HepG2 (cell line): Measurements from ENCODE around the gene FBXO33. TPM values are rescaled to one million over a fixed set of nuclear protein-coding genes. Genes with fewer than 3 reads are reported as not detected.

ENCODE experiments used
- AGO1 ChIP-seq: fragments of 200-400 bp; formaldehyde crosslinking; IDR thresholded peaks from 2 replicates; pipeline ENCODE4 v1.6.1; 2017; ENCODE audit warnings: mild to moderate bottlenecking, low read depth, low read length, moderate library complexity; ENCODE audit not compliant: poor library complexity, severe bottlenecking
- E2F1 ChIP-seq: sonication (generic); formaldehyde crosslinking; IDR thresholded peaks from 2 replicates; pipeline ENCODE4 v1.5.0; 2020; ENCODE audit warnings: missing genetic modification reagents
- EEA1 ChIP-seq: sonication (generic); formaldehyde crosslinking; IDR thresholded peaks from 2 replicates; pipeline ENCODE4 v1.5.1; 2020; ENCODE audit warnings: mild to moderate bottlenecking, missing genetic modification reagents, borderline replicate concordance
- GZF1 ChIP-seq: sonication (generic); formaldehyde crosslinking; IDR thresholded peaks from 2 replicates; pipeline ENCODE4 v1.5.1; 2020; ENCODE audit warnings: mild to moderate bottlenecking, missing genetic modification reagents
- HMGA1 ChIP-seq: sonication (generic); formaldehyde crosslinking; conservative IDR thresholded peaks from 2 replicates; pipeline ENCODE4 v1.4.0; 2020; ENCODE audit warnings: missing genetic modification reagents
- HNF4G ChIP-seq, 2 experiments: sonication (generic) in 1 of 2; formaldehyde crosslinking in 1 of 2; IDR thresholded peaks; 2 replicates each; pipeline versions ENCODE4 v1.4.0 to v1.6.1; 2011 to 2020; ENCODE audit warnings: borderline replicate concordance in 2 of 2, low read depth in 2 of 2, mild to moderate bottlenecking in 2 of 2, low read length in 1 of 2, missing genetic modification reagents in 1 of 2, moderate library complexity in 1 of 2
- KDM1A ChIP-seq: IDR thresholded peaks from 2 replicates; pipeline ENCODE4 v1.6.1; 2016; ENCODE audit warnings: missing compliant biosample characterization
- NR3C1 ChIP-seq: sonication (generic); formaldehyde crosslinking; IDR thresholded peaks from 2 replicates; pipeline ENCODE4 v1.4.0; 2020; ENCODE audit warnings: missing genetic modification reagents
- PREB ChIP-seq: sonication (generic); formaldehyde crosslinking; IDR thresholded peaks from 2 replicates; pipeline ENCODE4 v1.4.0; 2020; ENCODE audit warnings: missing genetic modification reagents
- SMAD3 ChIP-seq: sonication (generic); formaldehyde crosslinking; IDR thresholded peaks from 2 replicates; pipeline ENCODE4 v1.4.0; 2020; ENCODE audit warnings: missing genetic modification reagents
- TMF1 ChIP-seq: sonication (generic); formaldehyde crosslinking; IDR thresholded peaks from 2 replicates; pipeline ENCODE4 v1.8.1; 2022; ENCODE audit warnings: low read depth, missing genetic modification reagents
- YY1 ChIP-seq: IDR thresholded peaks from 2 replicates; pipeline ENCODE4 v1.6.1; 2011; ENCODE audit warnings: low read length, low read depth, moderate library complexity, mild to moderate bottlenecking; ENCODE audit not compliant: insufficient read depth, insufficient replicate concordance
- ZBTB25 ChIP-seq: IDR thresholded peaks from 2 replicates; pipeline ENCODE4 v1.6.1; 2018; ENCODE audit warnings: missing genetic modification reagents
- ZKSCAN8 ChIP-seq: IDR thresholded peaks from 2 replicates; pipeline ENCODE4 v1.6.1; 2016; ENCODE audit warnings: borderline replicate concordance, missing genetic modification reagents, missing compliant biosample characterization
- ZNF589 ChIP-seq: sonication (generic); formaldehyde crosslinking; conservative IDR thresholded peaks from 2 replicates; pipeline ENCODE4 v1.8.0; 2022; ENCODE audit warnings: mild to moderate bottlenecking, moderate library complexity, missing genetic modification reagents
- ZNF816 ChIP-seq: sonication (generic); formaldehyde crosslinking; IDR thresholded peaks from 2 replicates; pipeline ENCODE4 v1.8.0; 2022; ENCODE audit warnings: missing genetic modification reagents, mild to moderate bottlenecking, borderline replicate concordance
- ZSCAN29 ChIP-seq: sonication (generic); formaldehyde crosslinking; conservative IDR thresholded peaks from 2 replicates; pipeline ENCODE4 v1.4.0; 2020; ENCODE audit warnings: mild to moderate bottlenecking, missing genetic modification reagents
- ZSCAN30 ChIP-seq: sonication (generic); formaldehyde crosslinking; IDR thresholded peaks from 2 replicates; pipeline ENCODE4 v1.5.0; 2020; ENCODE audit warnings: mild to moderate bottlenecking, missing genetic modification reagents
- ZSCAN9 ChIP-seq: IDR thresholded peaks from 2 replicates; pipeline ENCODE4 v1.6.1; 2016; ENCODE audit warnings: borderline replicate concordance
- polyA plus RNA-seq, 8 experiments: library from polyadenylated mRNA; depleted of rRNA in 3 of 8; stranded (reverse) in 7 of 8; unstranded in 1 of 8; fragments of >200 nt; fragmentation: Illumina TruSeq in 4 of 8; extraction: Trizol in 4 of 8; gene quantifications; 2 replicates each; pipeline versions ENCODE4 v1.2.1 to v1.2.3, GENCODE V29; 2011 to 2016; ENCODE audit warnings: low read depth in 4 of 8, missing spikeins in 1 of 8, mixed read lengths in 1 of 8; ENCODE audit not compliant: insufficient read depth in 1 of 8
- total RNA-seq, 5 experiments: library from RNA; depleted of rRNA; stranded (reverse); fragments of >200 nt; fragmentation: Illumina TruSeq; extraction: Trizol; gene quantifications; 2 replicates each; pipeline ENCODE4 v1.2.3, GENCODE V29; 2016; ENCODE audit warnings: low read depth in 1 of 5
- TF ChIP-seq, protein P1 (sequence below): sonication (generic); formaldehyde crosslinking; IDR thresholded peaks from 2 replicates; pipeline ENCODE4 v1.5.0; 2020; ENCODE audit warnings: mild to moderate bottlenecking, missing genetic modification reagents
- TF ChIP-seq, protein P2 (sequence below): sonication (generic); formaldehyde crosslinking; IDR thresholded peaks from 2 replicates; pipeline ENCODE4 v1.9.0; 2021; ENCODE audit warnings: missing genetic modification reagents, borderline replicate concordance

Gene FBXO33
- total and polyA plus RNA-seq, 2 of the 13 experiments (the other 11 are each of a cell fraction or from before 2014, with no cell fraction given), result 15.5 to 16.9 TPM

DNA sequence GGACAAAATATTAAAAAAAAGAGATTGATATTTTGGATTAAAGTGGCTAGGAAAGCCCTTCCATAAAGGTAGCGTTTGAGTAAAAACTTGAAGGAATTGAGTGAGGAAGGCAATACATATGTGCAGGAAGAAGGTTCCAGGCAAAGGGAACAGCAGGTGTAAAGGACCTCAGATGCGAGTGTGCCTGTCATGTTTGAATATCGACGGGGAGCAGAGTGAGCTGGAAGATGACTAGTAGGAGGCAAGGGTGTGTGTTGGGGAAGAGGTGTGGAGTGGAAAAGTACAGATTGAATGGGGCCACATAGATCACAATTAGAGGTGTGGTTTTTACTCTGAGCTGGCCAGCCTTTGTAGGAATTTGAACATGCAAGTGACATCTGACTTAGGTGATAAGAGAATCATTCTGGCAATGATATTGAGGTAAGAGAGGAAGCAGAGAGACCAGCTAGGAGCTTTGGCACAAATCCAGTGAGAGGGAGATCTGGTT is 15.0 kb upstream of the FBXO33 start (continued):
- no peak for TF ChIP-seq ZBTB25 (CRISPR knock-in tag)
- TF ChIP-seq ZSCAN29 (CRISPR knock-in tag), result no peak
- TF ChIP-seq E2F1, result no peak
- TF ChIP-seq ZSCAN30, result no peak
- peak; percentile 65; the same call in 1 of the 2 replicates for TF ChIP-seq KDM1A (CRISPR knock-in tag)
- TF ChIP-seq, protein P1, sequence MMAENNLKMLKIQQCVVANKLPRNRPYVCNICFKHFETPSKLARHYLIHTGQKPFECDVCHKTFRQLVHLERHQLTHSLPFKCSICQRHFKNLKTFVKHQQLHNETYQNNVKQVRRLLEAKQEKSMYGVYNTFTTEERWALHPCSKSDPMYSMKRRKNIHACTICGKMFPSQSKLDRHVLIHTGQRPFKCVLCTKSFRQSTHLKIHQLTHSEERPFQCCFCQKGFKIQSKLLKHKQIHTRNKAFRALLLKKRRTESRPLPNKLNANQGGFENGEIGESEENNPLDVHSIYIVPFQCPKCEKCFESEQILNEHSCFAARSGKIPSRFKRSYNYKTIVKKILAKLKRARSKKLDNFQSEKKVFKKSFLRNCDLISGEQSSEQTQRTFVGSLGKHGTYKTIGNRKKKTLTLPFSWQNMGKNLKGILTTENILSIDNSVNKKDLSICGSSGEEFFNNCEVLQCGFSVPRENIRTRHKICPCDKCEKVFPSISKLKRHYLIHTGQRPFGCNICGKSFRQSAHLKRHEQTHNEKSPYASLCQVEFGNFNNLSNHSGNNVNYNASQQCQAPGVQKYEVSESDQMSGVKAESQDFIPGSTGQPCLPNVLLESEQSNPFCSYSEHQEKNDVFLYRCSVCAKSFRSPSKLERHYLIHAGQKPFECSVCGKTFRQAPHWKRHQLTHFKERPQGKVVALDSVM (CRISPR knock-in tag), result no peak
- TF ChIP-seq YY1, result no peak
- no peak for TF ChIP-seq GZF1 (CRISPR knock-in tag)
- TF ChIP-seq, protein P2, sequence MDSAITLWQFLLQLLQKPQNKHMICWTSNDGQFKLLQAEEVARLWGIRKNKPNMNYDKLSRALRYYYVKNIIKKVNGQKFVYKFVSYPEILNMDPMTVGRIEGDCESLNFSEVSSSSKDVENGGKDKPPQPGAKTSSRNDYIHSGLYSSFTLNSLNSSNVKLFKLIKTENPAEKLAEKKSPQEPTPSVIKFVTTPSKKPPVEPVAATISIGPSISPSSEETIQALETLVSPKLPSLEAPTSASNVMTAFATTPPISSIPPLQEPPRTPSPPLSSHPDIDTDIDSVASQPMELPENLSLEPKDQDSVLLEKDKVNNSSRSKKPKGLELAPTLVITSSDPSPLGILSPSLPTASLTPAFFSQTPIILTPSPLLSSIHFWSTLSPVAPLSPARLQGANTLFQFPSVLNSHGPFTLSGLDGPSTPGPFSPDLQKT (CRISPR knock-in tag), result no peak
- 0 out of 2 replicates have a peak, but pooled peaks have one; percentile 23 for TF ChIP-seq SMAD3
- TF ChIP-seq TMF1 (CRISPR knock-in tag), result no peak
- no peak for TF ChIP-seq ZNF589 (CRISPR knock-in tag)
- TF ChIP-seq EEA1, result no peak
- TF ChIP-seq ZKSCAN8 (CRISPR knock-in tag), result no peak
- TF ChIP-seq PREB (CRISPR knock-in tag), result no peak
- TF ChIP-seq AGO1, result no peak
- no peak for TF ChIP-seq ZNF816
- no peak for TF ChIP-seq ZSCAN9
- TF ChIP-seq HNF4G (IDR thresholded peaks at IDR 0.05; ENCODE audit: borderline replicate concordance, low read depth, low read length), result no peak
- no peak for TF ChIP-seq HNF4G (CRISPR knock-in tag; IDR thresholded peaks at IDR 0.05; ENCODE audit: borderline replicate concordance, low read depth)
- no peak for TF ChIP-seq NR3C1 (CRISPR knock-in tag)
- no peak for TF ChIP-seq HMGA1 (CRISPR knock-in tag)
